ENCODE data around the gene ASPSCR1. TPM values are rescaled to one million over a fixed set of nuclear protein-coding genes. Genes with fewer than 3 reads are reported as not detected.

The ASPSCR1 gene
- total and polyA plus RNA-seq, 12 donors, result 10.2 to 177 (median 27.6) TPM

GRCh38 chr17:82031303-82031884 is 54.0 kb downstream of the ASPSCR1 start, which contains the start of gene RAC3:
RAC3 (plus strand) TSS chr17:82031678; CDS start chr17:82031762, 84 bp downstream.
- peak in 1 of 7 donors; percentile 37 for DNase-seq
- TF ChIP-seq POLR2A (IDR thresholded peaks at IDR 0.05) (no peak), CTCF (IDR thresholded peaks at IDR 0.05) (no peak)
- intact Hi-C loops (cut with DNase I), result loop anchor here in 1 of 2 donors (2.0 to 10.0 kb wide), 2 partner anchors 123 to 283 kb away; partner anchors contain the start of gene CD7
- no peaks in the 10 kb centered on the region for H3K9me3 ChIP-seq (replicated peaks in 1 of 3)
- H3K36me3 ChIP-seq (replicated peaks in 1 of 2), result no peaks in the 10 kb centered on the region
- H3K4me1 ChIP-seq (replicated peaks in 1 of 2), result peaks cover 7 to 16% of the 10 kb centered on the region in 2 donors
- H3K27me3 ChIP-seq, result no peaks in the 10 kb centered on the region
- 0 to 1% (median 1%) methylated on average over 29 to 81 of the region's 96 CpGs; no CpG with 5 or more reads in 1 of the 4 donors for WGBS, 4 donors
- peak within 1 kb of the TSS in 3 of 5 donors; percentile 22 to 77 (median 61) for H3K27ac ChIP-seq
- peak within 1 kb of the TSS in 1 of 4 donors; percentile 53 for H3K4me3 ChIP-seq

GRCh38 chr17:82031885-82032627 is 54.6 kb downstream of the ASPSCR1 start:
- Histone ChIP-seq H3K27ac (no peak overlapping the region), H3K27me3 (no peaks in the 10 kb centered on the region), H3K36me3 (replicated peaks in 1 of 2) (no peaks in the 10 kb centered on the region), H3K9me3 (replicated peaks in 1 of 3) (no peaks in the 10 kb centered on the region), H3K4me3 (peak overlapping the region in 1 of 4 donors; percentile 46), H3K4me1 (replicated peaks in 1 of 2) (peaks cover 14 to 23% of the 10 kb centered on the region in 2 donors)
- TF ChIP-seq POLR2A (IDR thresholded peaks at IDR 0.05) (no peak), CTCF (IDR thresholded peaks at IDR 0.05) (no peak)
- intact Hi-C loops (cut with DNase I), result loop anchor here in 1 of 2 donors (2.0 to 10.0 kb wide), 2 partner anchors 123 to 283 kb away; partner anchors contain the start of gene CD7
- DNase-seq, result no peak
- WGBS, 4 donors, result 12 to 43% (median 15%) methylated on average over 9 to 59 of the region's 59 CpGs; no CpG with 5 or more reads in 1 of the 4 donors

GRCh38 chr17:82033359-82034085 is 56.1 kb downstream of the ASPSCR1 start:
- DNase-seq, result no peak
- no peaks in the 10 kb centered on the region for H3K27me3 ChIP-seq
- 91 to 94% (median 93%) methylated on average over 13 to 38 of the region's 38 CpGs for WGBS, 4 donors
- no peaks in the 10 kb centered on the region for H3K9me3 ChIP-seq (replicated peaks in 1 of 3)
- intact Hi-C loops (cut with DNase I), result loop anchor here in 1 of 2 donors (10.0 kb wide), 1 partner anchor 281 kb away; the partner anchor contains the start of gene CD7
- H3K4me3 ChIP-seq, result no peak overlapping the region
- no peak overlapping the region for H3K27ac ChIP-seq
- TF ChIP-seq POLR2A (IDR thresholded peaks at IDR 0.05) (no peak), CTCF (IDR thresholded peaks at IDR 0.05) (no peak)
- H3K4me1 ChIP-seq (replicated peaks in 1 of 2), result peaks cover 14 to 24% of the 10 kb centered on the region in 2 donors
- H3K36me3 ChIP-seq (replicated peaks in 1 of 2), result no peaks in the 10 kb centered on the region
